CD4-positive, alpha-beta T cell treated with Interleukin-17A for 1 hour (primary cell): ENCODE measurements around the gene CLEC10A.
"Not testable (repeated sequence)": the region's sequence is repeated elsewhere in the genome, so short reads cannot be mapped to it uniquely, and the experiment has no call there.

Source experiments
- DNase-seq: peaks from one replicate; pipeline ENCODE4 v3.0.0-alpha.2; 2020

Gene CLEC10A

DNA sequence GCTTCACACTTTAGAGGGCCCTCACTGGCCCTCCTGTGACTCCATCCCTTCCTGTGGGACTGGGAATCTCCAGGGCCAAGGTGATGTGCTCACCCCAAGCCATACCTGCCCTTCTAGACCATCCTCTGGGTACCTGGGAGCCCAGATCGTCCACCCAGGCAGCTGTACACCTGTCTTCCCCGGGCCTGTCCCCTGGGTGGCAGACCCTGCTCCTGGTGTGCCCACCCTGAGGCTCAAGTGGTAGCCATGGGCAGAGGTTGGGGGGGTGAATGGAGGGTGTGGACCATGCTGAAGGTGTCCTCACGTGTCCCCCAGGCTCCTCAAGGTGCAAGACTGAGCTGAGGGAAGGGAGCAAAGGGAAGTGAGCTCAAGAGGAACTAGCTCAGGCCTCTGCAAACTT, 9.3 kb downstream of the CLEC10A start:
- no peak for DNase-seq

DNA sequence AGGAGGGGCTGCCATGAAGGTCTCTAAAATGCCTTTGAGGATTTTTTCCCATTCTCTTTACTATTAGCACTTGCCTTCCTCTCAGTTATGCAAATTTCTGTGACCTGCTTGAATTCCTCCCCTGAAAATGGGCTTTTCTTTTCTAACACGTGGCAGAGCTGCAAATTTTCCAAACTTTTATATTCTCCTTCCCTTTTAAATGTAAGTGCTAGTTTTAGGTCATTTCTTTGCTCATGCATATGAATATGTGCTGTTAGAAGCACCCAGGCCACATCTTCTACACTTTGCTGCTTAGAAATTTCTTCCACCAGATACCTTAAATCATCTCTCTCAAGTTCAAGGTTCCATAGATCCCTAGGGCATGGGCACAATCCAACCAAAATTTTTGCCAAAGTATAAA, 11.8 kb downstream of the CLEC10A start:
- no peak for DNase-seq

DNA sequence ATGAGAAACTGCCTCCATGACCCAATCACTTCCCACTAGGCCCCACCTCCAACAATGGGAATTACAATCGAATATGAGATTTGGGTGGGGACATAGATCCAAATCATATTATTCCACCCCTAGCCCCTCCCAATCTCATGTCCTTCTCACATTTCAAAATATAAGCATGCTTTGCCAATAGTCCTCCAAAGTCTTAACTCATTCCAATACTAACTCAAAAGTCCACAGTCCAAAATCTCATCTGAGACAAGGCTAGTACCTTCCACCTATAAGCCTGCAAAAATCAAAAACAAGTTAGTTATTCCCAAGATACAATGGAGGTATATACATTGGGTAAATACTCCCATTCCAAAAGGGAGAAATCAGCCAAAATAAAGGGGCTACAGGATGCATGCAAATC, 12.9 kb downstream of the CLEC10A start:
- no peak for DNase-seq

DNA sequence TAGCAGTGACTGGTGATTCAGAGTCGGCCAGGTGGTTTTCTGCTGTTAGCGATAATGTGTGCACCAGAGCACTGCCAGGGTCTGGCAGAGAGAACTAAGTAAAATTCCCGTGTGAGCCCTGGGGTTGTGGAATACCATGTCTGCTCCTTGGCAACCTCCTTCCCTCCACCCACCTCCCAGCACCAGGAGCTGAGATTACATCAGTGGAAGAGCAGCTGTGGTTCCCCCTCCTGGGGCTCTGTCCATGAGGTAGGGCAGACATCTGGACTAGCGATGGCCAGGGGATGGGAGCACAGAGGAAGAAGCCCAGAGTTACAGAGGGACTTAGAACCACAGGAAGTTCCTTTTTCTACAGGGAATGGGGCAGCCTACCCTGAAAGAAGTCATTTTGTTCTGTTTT, 15.8 kb downstream of the CLEC10A start:
- DNase-seq: no peak

DNA sequence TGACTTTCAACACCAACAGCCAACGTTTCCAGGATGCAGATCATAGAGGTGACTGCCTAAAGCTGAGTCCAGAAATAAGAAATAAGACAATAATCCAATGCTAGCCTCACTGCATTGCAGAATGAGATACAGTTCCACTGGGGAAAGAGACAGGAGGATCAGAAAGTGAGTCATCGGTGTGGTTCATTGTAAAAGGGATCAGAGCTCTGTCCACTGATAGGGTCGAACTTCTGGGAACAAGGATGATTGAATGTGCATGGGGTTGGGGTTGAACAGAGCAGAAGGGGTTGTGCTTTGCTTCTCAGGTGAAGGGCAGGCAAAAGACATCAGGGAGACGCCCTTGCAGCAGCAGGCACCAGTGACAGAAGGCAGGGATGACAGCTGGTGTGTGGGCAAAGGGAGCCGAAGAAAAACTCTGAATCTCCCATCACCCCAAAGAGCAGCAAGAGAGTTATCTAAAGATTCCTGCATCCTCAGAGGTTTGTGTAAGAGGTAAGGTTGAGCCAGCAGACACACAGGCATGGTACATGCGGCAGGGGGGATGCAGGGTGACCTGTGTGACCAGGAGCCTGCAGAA, 16.4 kb downstream of the CLEC10A start:
- DNase-seq: no peak

DNA sequence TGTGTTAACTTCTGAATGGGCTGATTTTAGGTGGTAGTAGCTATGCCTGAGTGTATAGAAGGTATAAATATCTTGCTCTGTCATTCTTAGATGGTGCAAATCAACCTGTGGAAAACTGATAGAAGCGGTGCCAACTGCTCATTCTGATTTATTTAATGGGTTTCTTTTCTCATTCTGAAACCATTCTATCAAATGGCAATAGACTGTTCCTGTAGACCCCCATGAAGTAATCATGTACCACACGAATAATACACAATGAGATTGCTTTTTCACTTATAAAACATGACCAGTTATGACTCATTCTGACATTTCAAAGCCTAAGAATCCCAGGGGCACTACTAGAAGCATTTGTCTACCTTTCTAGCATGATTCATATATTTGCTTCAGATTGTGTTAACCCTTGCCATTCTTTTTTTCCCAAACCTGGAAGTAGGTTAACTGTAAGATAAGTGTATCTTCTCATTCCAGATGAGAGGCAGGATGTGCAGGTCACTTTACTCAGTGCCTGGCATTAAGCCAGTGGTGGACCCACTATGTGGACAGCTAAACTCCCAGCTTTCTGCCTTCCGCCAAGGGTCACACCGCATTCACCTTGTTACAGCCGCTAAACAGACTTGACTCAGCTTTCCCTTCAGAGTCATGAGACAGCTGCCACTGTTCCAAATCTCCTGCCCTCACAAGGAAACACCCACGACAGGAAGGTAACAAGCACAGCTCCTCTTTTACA, 19.7 kb downstream of the CLEC10A start:
- no peak for DNase-seq

DNA sequence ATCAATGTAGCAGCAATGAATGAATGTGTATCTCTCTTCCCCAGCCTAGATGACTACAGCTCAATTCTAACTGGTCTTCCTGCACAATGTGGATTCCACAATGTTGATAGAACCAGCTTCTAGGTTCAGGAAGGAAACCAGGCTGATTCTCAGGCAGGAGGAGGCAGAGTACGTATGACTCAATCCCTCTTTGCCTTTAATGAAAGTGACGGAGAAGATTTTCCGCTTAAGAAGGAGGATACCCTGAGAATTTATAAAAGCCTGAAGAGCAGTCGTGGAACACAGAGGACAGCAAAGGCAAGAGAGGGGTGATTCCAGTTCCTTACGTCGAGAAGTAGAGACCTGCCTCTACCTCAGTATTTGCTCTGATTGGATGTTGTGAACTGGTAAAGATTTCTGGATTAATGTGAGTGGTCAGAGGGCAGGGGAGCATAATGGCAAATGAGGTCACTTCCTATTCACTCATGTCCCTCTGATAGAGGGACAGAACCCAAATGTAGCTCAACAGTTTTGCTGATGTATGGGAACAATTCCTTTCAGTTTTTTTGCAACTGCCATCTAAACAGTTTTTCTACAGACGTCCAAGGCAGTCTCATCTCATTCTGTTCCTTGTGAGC, 21.1 kb downstream of the CLEC10A start:
- no peak for DNase-seq

DNA sequence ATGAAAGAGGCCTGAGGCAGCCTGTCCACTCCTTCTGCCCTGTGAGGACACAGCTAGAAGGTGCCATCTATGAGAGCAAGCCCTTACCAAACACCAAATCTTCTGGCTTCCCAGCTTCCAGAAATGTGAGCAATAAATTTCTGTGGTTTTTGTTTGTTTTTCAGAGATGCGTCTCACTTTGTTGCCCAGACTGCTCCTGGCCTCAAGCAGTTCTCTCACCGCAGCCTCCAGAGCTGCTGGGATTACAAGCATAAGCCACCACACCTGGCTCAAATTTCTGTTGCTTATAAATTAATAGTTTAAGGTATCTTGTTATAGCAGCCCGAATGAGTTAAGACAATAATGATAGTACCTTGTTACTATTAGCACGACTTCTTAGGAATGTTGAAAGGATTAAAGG, 23.7 kb downstream of the CLEC10A start:
- no peak for DNase-seq

DNA sequence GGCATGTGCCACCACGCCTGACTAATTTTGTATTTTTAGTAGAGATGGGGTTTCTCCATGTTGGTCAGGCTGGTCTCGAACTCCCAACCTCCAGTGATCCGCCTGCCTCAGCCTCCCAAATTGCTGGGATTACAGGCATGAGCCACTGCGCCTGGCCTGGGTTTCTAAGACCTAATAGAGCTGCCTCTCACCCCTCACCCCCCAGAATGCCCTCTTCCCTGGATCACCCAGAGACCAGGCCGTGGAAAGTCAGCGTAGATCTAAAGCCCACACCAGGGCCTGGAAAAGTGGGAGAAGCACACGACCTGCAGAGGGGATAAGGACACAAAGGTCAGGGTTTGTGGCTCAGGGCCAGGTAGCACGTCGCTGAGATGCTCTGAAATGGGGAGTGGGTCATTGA, 29.5 kb downstream of the CLEC10A start:
- DNase-seq: not testable (repeated sequence)

DNA sequence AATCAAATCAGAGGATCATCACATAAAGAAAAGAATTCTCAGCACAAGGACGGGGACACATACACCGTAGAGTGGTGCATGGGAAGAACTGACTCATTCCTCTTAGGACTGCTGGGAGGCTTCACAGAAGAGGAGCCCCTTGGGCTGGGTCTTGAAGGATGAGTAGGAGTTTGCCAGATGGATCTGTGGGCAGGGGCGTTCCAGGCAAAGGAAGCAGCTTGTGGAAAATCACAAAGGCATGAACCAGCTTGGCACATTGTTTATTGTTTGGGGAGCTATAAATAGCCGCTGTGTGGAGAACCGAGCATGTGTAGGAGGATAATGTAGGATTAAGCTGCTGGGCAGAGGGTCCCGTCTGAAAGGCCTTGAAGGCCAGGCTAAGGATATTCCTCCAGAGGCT, 31.1 kb downstream of the CLEC10A start:
- DNase-seq: no peak

DNA sequence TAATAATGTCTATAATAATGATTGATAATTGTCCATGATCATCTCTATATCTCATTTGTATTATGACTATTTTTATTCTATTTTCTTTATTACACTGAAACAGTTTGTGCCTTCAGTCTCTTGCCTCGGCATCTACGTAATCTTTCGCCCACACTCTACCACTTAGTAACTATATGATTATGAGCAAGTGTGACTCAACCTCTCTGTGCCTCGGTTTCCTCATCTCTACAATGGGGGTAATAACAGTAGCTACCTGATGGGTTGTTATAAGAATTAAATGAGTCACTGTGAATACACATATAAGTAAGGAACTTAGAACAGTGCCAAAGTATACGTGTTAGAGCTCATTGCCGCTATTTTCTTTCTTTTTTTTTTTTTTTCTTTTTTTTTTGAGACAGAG, 32.5 kb downstream of the CLEC10A start:
- DNase-seq: no peak

DNA sequence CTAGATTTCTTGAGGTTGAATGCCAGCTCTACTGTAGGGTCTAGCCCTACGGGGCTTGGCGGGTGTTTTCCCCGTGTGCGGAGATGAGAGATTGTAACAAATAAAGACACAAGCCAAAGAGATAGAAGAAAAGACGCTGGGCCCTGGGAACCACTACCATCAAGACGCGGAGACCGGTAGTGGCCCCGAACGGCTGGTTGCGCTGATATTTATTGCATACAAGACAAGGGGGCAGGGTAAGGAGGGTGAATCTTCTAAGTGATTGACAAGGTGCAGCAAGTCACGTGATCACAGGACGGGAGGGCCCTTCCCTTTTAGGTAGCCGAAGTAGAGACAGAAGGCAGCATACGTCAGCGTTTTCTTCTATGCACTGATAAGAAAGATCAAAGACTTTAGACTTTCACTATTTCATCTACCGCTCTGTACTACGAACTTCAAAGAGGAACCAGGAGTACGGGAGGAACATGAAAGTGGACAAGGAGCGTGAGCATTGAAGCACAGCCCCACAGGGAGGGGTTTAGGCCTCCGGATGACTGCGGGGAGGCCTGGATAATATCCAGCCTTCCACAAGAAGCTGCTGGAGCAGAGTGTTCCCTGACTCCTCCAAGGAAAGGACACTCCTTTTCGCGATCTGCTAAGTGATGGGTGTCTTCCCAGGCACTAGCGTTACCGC, 33.2 kb downstream of the CLEC10A start:
- peak; percentile 94 for DNase-seq

DNA sequence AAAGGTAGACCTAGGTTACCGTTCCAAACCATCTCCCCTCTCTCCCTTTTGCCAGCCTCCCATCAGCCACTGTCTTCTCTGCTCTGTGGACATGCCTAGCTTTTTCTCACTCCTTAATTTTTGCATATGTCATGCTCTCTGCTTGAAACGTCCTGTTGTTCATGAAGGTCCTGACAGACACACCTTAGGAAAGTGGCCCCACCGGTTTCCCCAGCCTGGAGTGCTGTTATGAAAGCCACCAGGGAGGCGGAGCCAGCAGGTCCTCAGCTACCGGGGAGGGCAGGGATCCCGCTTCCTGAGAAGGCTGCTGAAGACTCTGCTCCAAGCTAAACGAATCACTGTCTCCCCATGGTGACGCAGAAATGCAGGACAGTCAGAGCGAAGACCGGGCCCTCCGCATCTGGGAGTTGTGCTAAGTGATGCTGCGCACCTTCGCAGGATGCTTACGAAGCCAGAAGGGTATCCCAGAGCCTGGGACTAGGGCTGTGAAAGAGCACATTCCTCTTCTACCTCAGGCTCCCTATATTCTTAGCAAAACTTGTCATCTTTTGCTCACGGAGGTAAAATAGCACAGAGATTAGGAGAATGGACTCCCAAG, 33.8 kb downstream of the CLEC10A start:
- DNase-seq: peak; percentile 56

DNA sequence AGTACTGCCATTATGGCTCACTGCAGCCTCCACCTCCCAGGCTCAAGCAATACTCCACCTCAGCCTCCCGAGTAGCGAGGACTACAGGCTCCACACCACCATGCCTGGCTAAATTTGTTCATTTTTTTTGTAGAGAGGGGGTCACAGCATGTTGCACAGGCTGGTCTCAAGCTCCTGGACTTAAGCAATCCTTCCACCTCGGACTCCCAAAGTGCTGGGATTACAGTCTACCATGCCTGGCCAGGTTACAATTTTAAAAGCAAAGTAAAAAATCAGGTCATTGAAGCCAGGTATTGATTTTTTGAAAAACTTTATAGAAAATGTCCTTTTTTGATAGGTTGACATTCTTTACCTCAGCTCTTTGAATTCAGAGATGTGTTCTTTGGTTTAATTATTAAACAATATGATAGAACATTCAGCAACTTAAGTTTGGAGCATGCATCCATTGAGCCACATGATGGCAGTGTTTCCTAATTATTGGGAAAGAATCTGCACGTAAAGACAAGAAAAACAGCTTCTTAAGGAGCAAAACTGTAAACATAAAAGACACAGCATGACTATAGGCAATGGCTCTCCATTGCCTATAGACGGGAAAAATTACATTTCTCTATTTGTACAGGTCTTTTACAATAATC, 34.4 kb downstream of the CLEC10A start:
- DNase-seq: peak; percentile 86

DNA sequence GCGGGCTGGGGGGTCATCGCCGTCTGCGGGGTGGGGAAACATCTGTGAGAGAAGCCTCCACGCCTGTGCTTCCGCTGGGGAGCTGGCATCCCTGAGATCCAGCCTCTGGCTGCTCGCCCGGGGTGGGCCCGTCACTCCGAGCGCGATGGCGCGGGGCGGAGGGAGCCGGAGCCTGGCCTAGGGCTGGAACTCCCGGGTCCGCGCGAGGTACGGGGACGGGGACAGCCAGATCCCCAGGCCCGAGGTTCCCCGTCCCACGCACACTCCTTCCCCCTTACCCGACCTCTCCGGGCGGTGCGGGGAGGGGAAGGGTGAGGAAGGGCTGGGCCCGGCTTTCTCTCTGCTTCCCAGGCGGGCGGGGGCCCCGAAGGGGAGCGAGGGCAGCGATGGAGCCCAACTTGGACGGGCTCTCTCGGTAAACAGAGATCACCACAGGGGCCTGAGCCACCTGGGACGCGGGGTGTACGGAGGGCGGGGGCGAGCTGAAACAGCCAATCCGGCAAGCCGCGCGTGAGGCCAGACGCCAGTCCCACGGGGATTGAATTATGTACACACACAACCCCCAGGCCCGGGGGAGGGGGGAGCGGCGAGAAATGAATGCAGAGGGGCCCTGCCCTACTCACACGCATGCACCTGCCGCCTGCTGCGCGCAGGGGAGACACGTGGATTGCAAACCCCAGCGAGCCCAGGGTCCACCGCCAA, 36.4 kb downstream of the CLEC10A start, which contains the start of gene SLC16A11:
Gene SLC16A11, minus strand, starts transcription at position 596 of the 702 bp plus-strand sequence. Its CDS starts 579 bp downstream, at position 17.
- peak; percentile 24 for DNase-seq

DNA sequence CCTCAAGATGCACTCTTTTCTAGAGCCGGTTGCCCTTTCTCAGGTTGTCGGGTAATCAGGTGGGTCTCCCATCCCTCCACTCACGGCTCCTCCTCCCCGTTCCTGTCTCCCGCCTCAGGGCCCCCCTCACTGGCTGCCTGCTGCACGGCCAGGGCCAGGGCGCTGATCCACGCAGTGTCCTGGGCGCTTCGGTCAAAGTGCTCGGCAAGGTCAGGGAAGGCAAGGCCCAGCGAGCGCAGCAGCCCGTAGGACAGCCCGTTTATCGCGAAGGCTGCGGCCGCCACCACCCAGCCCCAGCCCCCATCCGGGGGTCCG, 36.9 kb downstream of the CLEC10A start:
- DNase-seq: no peak

DNA sequence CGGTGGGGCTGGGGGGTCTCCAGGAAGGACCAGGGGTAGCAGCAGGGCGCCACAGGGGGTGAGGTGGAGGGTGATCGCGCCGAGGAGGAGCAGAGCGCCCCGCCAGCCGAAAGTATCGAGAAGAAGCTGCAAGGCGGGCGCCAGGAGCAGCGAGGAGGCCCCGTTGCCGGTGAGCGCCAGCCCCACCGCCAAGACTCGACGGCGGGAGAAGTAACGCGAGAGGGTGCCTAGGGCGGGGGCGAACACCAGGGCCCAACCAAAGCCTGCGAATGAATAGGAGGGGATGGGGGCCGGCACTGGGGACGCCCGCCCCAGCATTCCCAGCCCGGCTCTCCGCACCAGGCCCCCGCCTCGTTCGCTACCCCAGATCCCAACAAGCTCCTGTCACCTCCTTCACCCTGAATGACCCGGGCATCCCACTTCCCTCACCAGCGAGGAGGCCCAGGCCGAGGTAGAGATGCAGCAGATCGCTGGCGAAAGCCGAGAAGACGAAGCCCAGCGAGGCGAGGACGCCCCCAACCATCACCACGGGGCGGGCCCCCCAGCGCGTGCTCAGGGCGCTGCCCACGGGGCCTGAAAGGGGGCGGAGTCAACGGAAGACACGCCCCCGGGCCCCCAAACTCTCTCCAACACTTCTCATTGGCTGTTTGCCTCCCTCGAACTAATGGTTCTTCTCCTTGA, 37.4 kb downstream of the CLEC10A start:
- DNase-seq: peak; percentile 54

DNA sequence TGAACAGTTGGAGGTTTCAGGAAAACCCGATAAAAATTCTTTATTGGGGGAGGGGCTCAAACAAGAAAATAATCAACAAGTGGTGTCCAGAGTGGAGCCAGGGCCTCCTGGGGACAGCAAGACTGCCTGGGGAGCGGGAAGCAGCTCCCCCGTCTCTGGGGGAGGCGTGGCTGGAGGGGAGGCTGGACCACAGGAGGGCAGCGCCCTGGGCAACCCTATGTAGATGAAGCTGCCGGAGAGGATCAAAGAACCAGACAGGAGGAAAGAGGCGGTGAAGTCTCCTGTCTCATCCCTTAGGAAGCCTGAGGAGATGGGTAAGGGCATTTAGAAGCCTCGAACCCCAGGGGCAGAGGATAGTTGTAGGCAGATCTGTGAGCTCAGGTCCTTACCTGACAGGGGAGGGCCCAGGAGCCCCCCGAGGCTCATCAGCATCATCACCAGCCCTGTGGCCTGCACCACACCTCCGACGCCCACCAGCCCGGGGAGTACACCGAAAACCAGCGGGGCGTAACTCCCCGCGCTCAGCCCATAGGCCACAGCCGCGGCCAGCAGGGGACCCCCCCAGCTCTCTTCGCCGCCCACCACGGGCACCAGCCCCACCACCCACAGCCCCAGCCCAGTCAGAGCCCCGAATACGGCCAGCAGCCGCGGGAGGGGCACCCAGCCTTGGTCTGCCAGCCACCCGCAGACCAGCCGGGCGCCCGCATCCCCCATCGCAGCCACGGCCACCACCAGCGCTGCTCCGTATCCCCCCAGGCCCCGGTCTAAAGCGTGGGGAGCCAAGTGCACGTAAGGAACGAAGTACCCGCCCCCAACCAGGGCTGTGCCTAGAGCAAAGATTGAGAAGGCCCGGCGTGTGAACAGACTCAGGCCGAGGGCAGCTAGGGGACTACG, 38.2 kb downstream of the CLEC10A start:
- DNase-seq: peak; percentile 41

DNA sequence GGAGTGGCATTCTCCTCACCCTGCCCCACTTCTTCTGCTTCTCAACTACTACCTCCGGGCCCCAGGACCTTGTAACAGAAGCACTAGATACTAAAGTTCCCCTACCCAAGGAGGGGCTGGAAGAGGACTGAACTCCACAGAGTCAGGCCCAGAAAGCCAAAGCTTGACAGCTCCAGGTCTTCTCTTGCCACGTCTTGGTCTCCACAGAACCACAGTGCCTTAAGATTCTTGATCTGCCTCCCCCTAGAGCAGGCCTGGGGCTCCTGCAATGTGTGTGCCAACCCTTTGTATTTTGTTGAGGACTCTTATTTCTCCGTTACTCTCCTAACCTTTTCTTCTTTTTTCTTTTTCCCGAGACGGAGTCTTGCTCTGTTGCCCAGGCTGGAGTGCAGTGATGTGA, 40.2 kb downstream of the CLEC10A start:
- DNase-seq: no peak

DNA sequence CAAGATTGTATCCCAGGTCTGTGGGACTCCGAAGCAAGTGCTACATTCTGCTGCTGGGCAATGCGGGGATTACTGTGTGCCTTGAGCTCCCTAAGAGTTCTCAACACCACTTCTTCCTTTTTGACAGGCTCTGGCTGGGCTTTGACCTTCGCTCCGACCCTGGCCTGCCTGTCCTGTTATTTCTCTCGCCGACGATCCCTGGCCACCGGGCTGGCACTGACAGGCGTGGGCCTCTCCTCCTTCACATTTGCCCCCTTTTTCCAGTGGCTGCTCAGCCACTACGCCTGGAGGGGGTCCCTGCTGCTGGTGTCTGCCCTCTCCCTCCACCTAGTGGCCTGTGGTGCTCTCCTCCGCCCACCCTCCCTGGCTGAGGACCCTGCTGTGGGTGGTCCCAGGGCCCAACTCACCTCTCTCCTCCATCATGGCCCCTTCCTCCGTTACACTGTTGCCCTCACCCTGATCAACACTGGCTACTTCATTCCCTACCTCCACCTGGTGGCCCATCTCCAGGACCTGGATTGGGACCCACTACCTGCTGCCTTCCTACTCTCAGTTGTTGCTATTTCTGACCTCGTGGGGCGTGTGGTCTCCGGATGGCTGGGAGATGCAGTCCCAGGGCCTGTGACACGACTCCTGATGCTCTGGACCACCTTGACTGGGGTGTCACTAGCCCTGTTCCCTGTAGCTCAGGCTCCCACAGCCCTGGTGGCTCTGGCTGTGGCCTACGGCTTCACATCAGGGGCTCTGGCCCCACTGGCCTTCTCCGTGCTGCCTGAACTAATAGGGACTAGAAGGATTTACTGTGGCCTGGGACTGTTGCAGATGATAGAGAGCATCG, 41.8 kb downstream of the CLEC10A start:
- DNase-seq: no peak
